B cell (primary cell): ENCODE data around the gene C20orf202.

ENCODE experiments used
- CTCF ChIP-seq: fragments of 200-600 bp; IDR thresholded peaks from one replicate; pipeline ENCODE4 v1.8.0; 2022; ENCODE audit warnings: antibody characterized with exemption, mild to moderate bottlenecking
- EZH2 ChIP-seq: IDR thresholded peaks from 2 replicates; pipeline ENCODE4 v1.6.1; 2012; ENCODE audit warnings: borderline replicate concordance, low read depth, mild to moderate bottlenecking, moderate library complexity, low read length; ENCODE audit not compliant: insufficient read depth, poor library complexity, severe bottlenecking

DNA sequence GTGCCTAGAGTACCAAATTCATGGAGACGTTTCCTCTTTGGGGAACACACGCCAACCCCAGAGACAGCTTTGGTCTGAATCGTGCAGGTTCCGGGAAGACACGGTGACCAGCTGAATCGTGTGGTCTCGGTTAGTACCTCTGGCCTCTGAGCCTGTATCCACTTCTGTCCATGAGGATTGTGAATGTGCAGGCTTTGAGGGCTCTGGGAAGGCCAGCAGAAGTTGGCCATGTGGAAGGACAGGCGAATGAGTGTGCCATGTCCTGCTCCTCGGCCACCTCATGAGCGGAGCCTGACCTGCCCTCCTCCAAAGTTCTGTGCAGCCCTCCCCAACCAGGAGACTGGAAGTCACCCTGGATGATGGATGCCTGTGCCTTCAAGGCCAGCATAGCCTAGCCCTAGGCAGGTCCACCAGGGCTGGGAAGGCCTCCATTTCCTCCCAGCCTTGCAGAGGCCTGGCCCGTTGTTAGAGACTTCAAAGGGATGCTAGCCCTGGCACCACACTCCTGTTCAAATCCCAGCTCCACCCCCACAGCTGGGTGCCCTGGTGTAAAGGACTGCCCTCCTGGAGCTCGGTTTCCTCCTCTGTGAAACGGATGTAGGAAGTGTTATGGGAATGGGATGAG, 16.8 kb upstream of the C20orf202 start:
- TF ChIP-seq CTCF (no peak), EZH2 (no peak)
